ENCODE measurements around the gene UBAP2. TPM values are rescaled to one million over a fixed set of nuclear protein-coding genes. Genes with fewer than 3 reads are reported as not detected.

The UBAP2 gene
- total RNA-seq, 1 experiment from 2014 or later: 60.8 TPM

DNA sequence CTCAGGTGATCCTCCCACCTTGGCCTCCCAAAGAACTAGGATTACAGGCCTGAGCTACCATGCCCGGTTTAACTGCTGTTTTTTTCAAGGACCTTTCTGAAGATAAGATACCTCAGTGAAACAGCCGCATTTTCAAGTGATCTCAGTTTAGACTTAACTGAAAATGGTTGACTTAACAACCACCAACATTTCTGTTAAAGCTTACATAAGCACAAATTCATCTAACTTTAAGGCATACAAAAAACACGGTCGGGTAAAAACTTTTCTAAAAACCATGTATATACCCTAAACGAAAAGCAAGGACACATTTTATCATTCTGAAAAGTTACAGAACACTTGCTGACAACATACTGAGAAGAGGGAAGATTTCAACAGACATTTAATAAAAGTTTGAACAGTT, 22.9 kb downstream of the UBAP2 start:
- Histone ChIP-seq H3K56ac (ENCODE audit: insufficient read length, low read depth, low read length) (no peak overlapping the region), H3K4me1 (ENCODE audit: insufficient read depth, low read length) (no peaks in the 10 kb centered on the region), H4K8ac (replicated peaks; ENCODE audit: insufficient read length, low read depth, low read length) (no peak overlapping the region), H2BK15ac (ENCODE audit: low read depth, low read length) (no peak overlapping the region), H3K4me2 (ENCODE audit: insufficient read depth, insufficient read length, low read length) (no peak overlapping the region), H2BK120ac (ENCODE audit: low read depth, low read length, poor library complexity, severe bottlenecking) (no peak overlapping the region), H3K18ac (ENCODE audit: insufficient read length, low read depth, low read length) (no peak overlapping the region), H3T11ph (ENCODE audit: low read length) (no peak overlapping the region), H3K14ac (ENCODE audit: insufficient read depth, low read length) (no peak overlapping the region), H3K23ac (ENCODE audit: insufficient read length, low read depth, low read length) (no peak overlapping the region), H2BK20ac (ENCODE audit: low read depth, low read length, poor library complexity, severe bottlenecking) (no peak overlapping the region), H3K9ac (ENCODE audit: extremely low read depth, insufficient read length, low read length) (no peak overlapping the region), H3K9me3 (ENCODE audit: control insufficient read depth, low read depth, low read length) (no peaks in the 10 kb centered on the region), H3K79me2 (ENCODE audit: insufficient read depth, low read length) (peaks cover 30% of the 10 kb centered on the region; the same call in 1 of the 2 replicates), H4K5ac (ENCODE audit: insufficient read length, low read depth, low read length) (no peak overlapping the region), H3K23me2 (ENCODE audit: insufficient read length, low read depth, low read length, poor library complexity, severe bottlenecking) (no peaks in the 10 kb centered on the region), H3K27ac (ENCODE audit: insufficient read length, low read depth, low read length) (no peak overlapping the region), H2BK12ac (ENCODE audit: insufficient read length, low read depth, low read length) (no peak overlapping the region), H2BK5ac (ENCODE audit: insufficient read length, low read length) (no peak overlapping the region), H3K4ac (ENCODE audit: low read depth, low read length) (no peak overlapping the region), H3K79me1 (ENCODE audit: insufficient read depth, low read depth, low read length, poor library complexity, severe bottlenecking) (peaks cover 11% of the 10 kb centered on the region), H4K20me1 (ENCODE audit: control insufficient read depth, insufficient read depth, insufficient read length) (no peaks in the 10 kb centered on the region), H3K27me3 (ENCODE audit: insufficient read depth, low read length) (no peaks in the 10 kb centered on the region), H2AK5ac (ENCODE audit: insufficient read length, low read length) (no peak overlapping the region), H4K91ac (ENCODE audit: insufficient read length, low read depth, low read length) (no peak overlapping the region), H2AFZ (ENCODE audit: low read length) (no peak overlapping the region)
- Mint-ChIP-seq H3K4me3 (no peak overlapping the region), H3K27ac (peak overlapping the region in 1 of 3 experiments; percentile 18; a peak in 1 of 7 replicates), H3K9me3 (no peaks in the 10 kb centered on the region), H3K27me3 (ENCODE audit: low read depth) (no peaks in the 10 kb centered on the region), H3K4me1 (no peaks in the 10 kb centered on the region), H3K36me3 (ENCODE audit: insufficient read depth in 1 of 3, low read depth in 3 of 3) (peaks cover 0 to 6% (median 6%) of the 10 kb centered on the region in 3 experiments; a peak in 3 of 7 replicates)
- no peak for DNase-seq
- WGBS (ENCODE audit: extremely low coverage, insufficient read length, low lambda C conversion rate): no CpG with 5 or more reads among the region's 5 CpGs
- TF ChIP-seq, protein P1, sequence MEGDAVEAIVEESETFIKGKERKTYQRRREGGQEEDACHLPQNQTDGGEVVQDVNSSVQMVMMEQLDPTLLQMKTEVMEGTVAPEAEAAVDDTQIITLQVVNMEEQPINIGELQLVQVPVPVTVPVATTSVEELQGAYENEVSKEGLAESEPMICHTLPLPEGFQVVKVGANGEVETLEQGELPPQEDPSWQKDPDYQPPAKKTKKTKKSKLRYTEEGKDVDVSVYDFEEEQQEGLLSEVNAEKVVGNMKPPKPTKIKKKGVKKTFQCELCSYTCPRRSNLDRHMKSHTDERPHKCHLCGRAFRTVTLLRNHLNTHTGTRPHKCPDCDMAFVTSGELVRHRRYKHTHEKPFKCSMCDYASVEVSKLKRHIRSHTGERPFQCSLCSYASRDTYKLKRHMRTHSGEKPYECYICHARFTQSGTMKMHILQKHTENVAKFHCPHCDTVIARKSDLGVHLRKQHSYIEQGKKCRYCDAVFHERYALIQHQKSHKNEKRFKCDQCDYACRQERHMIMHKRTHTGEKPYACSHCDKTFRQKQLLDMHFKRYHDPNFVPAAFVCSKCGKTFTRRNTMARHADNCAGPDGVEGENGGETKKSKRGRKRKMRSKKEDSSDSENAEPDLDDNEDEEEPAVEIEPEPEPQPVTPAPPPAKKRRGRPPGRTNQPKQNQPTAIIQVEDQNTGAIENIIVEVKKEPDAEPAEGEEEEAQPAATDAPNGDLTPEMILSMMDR (conservative IDR thresholded peaks at IDR 0.05): no peak

All from H9 (cell line).